ENCODE data around the gene KRTAP10-9.
"Not testable (repeated sequence)": the region's sequence is repeated elsewhere in the genome, so short reads cannot be mapped to it uniquely, and the experiment has no call there.

The KRTAP10-9 gene

GRCh38 chr21:44614961-44615391 is 11.9 kb upstream of the KRTAP10-9 start:
- in situ Hi-C loops (cut with MboI; ENCODE audit: low sequenced_read_pairs), result no loop called here

- in situ Hi-C loops (cut with MboI; ENCODE audit: low sequenced_read_pairs), result no loop called here
These were observed 11.4 kb upstream of the KRTAP10-9 start for GRCh38 chr21:44615466-44615865.

- in situ Hi-C loops (cut with MboI; ENCODE audit: low sequenced_read_pairs), result no loop called here
These were observed 10.8 kb upstream of the KRTAP10-9 start for GRCh38 chr21:44615911-44616590.

- in situ Hi-C loops (cut with MboI; ENCODE audit: low sequenced_read_pairs), result no loop called here
These were observed 10.3 kb upstream of the KRTAP10-9 start for GRCh38 chr21:44616591-44616926.

- in situ Hi-C loops (cut with MboI; ENCODE audit: low sequenced_read_pairs), result no loop called here
These were observed 9.8 kb upstream of the KRTAP10-9 start for GRCh38 chr21:44617071-44617501.

- in situ Hi-C loops (cut with MboI; ENCODE audit: low sequenced_read_pairs), result no loop called here
These were observed 8.4 kb upstream of the KRTAP10-9 start for GRCh38 chr21:44618504-44618903.

GRCh38 chr21:44618909-44619308 is 8.0 kb upstream of the KRTAP10-9 start:
- in situ Hi-C loops (cut with MboI; ENCODE audit: low sequenced_read_pairs), result no loop called here

GRCh38 chr21:44619886-44620285 is 7.0 kb upstream of the KRTAP10-9 start:
- in situ Hi-C loops (cut with MboI; ENCODE audit: low sequenced_read_pairs), result no loop called here

- in situ Hi-C loops (cut with MboI; ENCODE audit: low sequenced_read_pairs), result no loop called here
These were observed 3.3 kb upstream of the KRTAP10-9 start for GRCh38 chr21:44623575-44623974.

GRCh38 chr21:44625756-44626155 is 1.1 kb upstream of the KRTAP10-9 start:
- in situ Hi-C loops (cut with MboI; ENCODE audit: low sequenced_read_pairs), result no loop called here

- in situ Hi-C loops (cut with MboI; ENCODE audit: low sequenced_read_pairs), result no loop called here
These were observed 631 bp upstream of the KRTAP10-9 start for GRCh38 chr21:44626262-44626661.

- in situ Hi-C loops (cut with MboI; ENCODE audit: low sequenced_read_pairs), result not testable (repeated sequence)
These were observed 409 bp downstream of the KRTAP10-9 start for GRCh38 chr21:44627181-44627822.

GRCh38 chr21:44627831-44628233 is 939 bp downstream of the KRTAP10-9 start:
- in situ Hi-C loops (cut with MboI; ENCODE audit: low sequenced_read_pairs), result not testable (repeated sequence)

GRCh38 chr21:44628707-44629391 is 2.0 kb downstream of the KRTAP10-9 start:
- in situ Hi-C loops (cut with MboI; ENCODE audit: low sequenced_read_pairs), result no loop called here

GRCh38 chr21:44630440-44630839 is 3.5 kb downstream of the KRTAP10-9 start:
- in situ Hi-C loops (cut with MboI; ENCODE audit: low sequenced_read_pairs), result no loop called here

GRCh38 chr21:44632067-44632466 is 5.2 kb downstream of the KRTAP10-9 start:
- in situ Hi-C loops (cut with MboI; ENCODE audit: low sequenced_read_pairs), result no loop called here

- in situ Hi-C loops (cut with MboI; ENCODE audit: low sequenced_read_pairs), result no loop called here
These were observed 9.5 kb downstream of the KRTAP10-9 start for GRCh38 chr21:44636209-44637017.

GRCh38 chr21:44637018-44637850 is 10.3 kb downstream of the KRTAP10-9 start, which contains the start of gene KRTAP10-10:
KRTAP10-10 (plus strand) TSS chr21:44637356; CDS start chr21:44637418, 62 bp downstream.
- in situ Hi-C loops (cut with MboI; ENCODE audit: low sequenced_read_pairs), result no loop called here

GRCh38 chr21:44637851-44638348 is 11.0 kb downstream of the KRTAP10-9 start:
- in situ Hi-C loops (cut with MboI; ENCODE audit: low sequenced_read_pairs), result not testable (repeated sequence)

Data from HL-60/S4 (cell line).